SK-MEL-5 (cell line): ENCODE results near the gene KTN1. TPM values are rescaled to one million over a fixed set of nuclear protein-coding genes. Genes with fewer than 3 reads are reported as not detected.

Source experiments
- DNase-seq: peaks from one replicate; pipeline ENCODE4 v3.0.0-alpha.2; 2016; ENCODE audit warnings: low read depth, low spot score
- in situ Hi-C: cut with HindIII; loops from 2 replicates; pipeline ENCODE4 v1.10.0; 2016; ENCODE audit warnings: low sequenced_read_pairs, high pct_unique_total_duplicates, low pct_unique_long_range_greater_than_20kb
- total RNA-seq: library from RNA; depleted of rRNA; stranded (reverse); fragments of >200 nt; shearing (Covaris generic); gene quantifications from 2 replicates; pipeline ENCODE4 v1.2.3, GENCODE V29; 2014

The KTN1 gene
- total RNA-seq, 1 experiment from 2014 or later: 123 TPM

DNA sequence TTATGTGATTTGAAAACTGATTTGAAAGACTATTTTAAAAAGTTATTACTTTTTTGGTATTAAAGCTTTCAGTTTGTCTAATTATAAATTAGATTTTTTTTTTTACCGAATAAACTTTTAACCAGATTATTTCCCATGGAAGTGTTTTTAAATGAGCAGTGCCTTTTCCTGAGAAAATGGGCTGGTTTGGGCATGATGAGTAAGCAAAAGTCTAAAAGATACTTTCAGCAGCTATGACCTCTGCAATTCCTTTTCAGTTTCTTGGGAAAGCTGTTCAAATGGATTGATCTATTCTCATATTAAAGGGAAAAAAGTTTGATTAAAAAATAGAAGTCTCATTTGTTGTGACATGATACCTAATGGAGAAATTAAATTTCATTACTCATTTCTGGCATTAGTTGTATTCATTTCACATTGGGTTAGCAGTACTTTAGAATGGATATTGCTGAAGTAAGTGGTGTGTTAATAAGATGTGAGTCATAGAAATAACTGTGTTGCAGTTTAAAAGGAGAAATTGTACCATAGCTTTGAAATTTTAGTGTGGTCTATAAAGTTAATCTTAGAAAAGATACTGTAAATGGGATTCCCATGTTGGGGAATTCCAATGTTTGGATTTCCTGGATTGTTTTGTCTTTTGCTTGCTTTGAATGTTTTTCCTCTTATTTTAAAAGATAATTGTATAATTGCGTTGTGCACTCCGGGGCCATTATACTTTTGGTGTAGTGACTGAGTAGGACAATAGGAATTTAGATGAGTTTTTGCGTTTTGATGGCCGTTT lies 21.0 kb downstream of the KTN1 start:
- in situ Hi-C loops: no loop called here
- DNase-seq: no peak

- no peak for DNase-seq
- in situ Hi-C loops: no loop called here
Measured at GRCh38 chr14:55603401-55603953, 23.5 kb downstream of the KTN1 start.

GRCh38 chr14:55604488-55604887 lies 24.5 kb downstream of the KTN1 start:
- no peak for DNase-seq
- in situ Hi-C loops: no loop called here

GRCh38 chr14:55604900-55605418 lies 25.0 kb downstream of the KTN1 start:
- no peak for DNase-seq
- in situ Hi-C loops: no loop called here

DNA sequence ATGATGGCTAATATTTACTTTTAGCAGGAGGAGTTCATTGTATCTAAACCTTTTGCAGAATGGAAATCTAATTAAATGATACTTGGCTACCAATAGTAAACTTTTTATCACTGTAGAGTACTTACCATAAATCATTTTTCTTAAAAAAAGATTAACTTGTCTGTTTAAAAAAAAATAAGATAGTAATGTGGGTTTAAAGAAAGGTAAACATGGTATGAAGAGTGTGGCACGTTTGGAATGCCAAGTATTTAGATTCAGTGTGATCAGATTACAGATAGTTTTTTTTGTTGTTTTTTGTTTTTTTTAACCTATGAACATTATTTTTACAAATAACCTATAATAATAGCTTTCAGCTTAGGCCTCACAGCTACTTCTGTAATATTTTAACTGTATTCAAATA lies 25.8 kb downstream of the KTN1 start:
- in situ Hi-C loops: no loop called here

GRCh38 chr14:55607386-55607785 lies 27.4 kb downstream of the KTN1 start:
- DNase-seq: no peak
- in situ Hi-C loops: no loop called here

More for the DNA sequence above, 25.8 kb downstream of the KTN1 start:
- DNase-seq: no peak

- in situ Hi-C loops: no loop called here
- no peak for DNase-seq
Measured at GRCh38 chr14:55609681-55610080, 29.7 kb downstream of the KTN1 start.

DNA sequence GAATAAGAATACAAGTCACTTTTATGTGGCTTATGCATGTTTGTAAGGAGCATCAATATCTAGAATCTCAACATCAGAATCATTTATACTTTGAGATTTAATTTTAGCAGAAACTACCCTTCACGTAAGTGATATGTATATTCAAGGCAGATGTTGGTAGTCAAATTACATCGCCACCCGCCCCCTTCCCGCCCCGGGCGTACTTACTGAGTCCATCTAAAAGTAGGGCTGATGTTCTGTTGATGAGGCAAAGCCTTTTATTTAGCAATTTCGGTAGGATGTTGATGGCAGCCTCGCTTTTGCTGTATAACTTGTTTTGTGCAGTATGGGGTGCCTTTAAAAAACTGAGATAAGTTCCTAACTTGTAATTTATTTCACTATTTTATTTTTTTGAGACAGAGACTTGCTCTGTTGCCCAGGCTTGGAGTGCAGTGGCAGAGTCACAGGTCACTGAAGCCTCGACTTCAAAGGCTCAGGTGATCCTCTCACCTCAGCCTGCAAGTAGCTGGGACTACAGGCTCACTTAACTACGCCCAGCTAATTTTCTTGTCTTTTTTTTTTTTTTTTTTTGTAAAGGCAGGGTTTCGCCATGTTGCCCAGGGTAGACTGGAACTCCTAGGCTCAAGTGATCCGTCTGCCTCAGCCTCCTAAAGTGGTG lies 30.8 kb downstream of the KTN1 start:
- in situ Hi-C loops: no loop called here
- no peak for DNase-seq

DNA sequence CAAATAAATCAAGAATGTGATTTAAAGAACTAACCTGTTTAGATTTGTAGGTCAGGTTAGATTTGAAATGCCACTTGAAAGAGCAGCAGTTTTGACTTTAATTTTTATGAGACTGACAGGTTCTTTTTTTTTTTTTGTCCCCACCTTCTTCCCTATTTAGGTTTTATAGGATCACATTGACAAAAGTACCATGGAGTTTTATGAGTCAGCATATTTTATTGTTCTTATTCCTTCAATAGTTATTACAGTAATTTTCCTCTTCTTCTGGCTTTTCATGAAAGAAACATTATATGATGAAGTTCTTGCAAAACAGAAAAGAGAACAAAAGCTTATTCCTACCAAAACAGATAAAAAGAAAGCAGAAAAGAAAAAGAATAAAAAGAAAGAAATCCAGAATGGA lies 31.9 kb downstream of the KTN1 start:
- no peak for DNase-seq
- in situ Hi-C loops: no loop called here

DNA sequence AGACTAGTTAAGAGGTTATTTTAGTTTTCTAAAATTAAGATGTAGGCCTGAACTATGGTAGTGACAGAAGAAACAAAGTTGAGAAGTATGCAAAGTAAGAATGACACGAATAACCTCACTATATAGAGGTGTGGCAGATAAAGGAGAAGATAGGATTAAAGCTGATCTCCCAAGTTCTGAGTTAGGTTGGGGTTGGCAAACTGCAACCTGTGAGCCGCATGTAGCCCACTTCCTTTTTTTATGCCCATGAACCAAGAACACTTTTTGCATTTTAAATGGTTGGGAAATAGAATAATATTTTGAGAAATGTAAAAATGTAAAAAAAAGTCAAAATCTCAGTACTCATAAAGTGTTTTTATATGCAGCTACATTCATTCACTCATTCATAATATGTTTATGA lies 34.3 kb downstream of the KTN1 start:
- in situ Hi-C loops: no loop called here
- DNase-seq: no peak

- in situ Hi-C loops: no loop called here
- DNase-seq: no peak
Measured at GRCh38 chr14:55620277-55620676, 40.3 kb downstream of the KTN1 start.

DNA sequence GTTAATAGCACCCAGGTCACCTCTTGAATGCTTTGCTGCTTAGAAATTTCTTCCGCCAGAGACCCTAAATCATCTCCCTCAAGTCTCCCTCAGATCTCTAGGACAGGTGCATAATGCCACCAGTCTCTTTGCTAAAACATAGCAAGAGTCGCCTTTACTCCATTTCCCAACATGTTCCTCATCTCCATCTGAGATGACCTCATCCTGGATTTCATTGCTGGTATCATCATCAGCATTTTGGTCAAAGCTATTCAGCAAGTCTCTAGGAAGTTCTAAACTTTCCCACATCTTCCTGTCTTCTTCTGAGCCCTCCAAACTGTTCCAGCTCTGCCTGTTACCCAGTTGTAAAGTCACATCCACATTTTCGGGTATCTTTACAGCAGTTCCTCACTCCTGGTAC lies 41.0 kb downstream of the KTN1 start:
- no peak for DNase-seq
- in situ Hi-C loops: no loop called here

GRCh38 chr14:55621391-55621790 lies 41.4 kb downstream of the KTN1 start:
- DNase-seq: no peak
- in situ Hi-C loops: no loop called here

DNA sequence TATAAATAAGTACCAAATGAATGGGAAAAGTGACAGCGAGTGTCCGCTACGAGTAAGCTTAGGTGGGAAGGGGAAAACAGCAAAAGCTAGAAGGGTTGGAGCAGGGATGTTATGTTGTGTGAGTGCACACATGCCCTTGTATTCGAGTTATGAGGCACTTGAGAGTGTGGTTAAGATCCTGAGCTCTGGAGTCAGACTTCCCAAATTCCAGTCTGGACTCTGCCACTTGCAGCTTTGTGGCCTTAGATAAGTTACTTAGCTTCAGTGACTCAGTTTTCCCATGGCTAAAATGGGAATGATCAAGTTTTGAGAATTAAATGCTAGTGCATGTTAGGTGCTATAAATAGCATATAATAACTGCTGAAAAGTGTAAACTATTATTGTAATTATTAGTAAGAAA lies 44.9 kb downstream of the KTN1 start:
- in situ Hi-C loops: no loop called here
- no peak for DNase-seq

DNA sequence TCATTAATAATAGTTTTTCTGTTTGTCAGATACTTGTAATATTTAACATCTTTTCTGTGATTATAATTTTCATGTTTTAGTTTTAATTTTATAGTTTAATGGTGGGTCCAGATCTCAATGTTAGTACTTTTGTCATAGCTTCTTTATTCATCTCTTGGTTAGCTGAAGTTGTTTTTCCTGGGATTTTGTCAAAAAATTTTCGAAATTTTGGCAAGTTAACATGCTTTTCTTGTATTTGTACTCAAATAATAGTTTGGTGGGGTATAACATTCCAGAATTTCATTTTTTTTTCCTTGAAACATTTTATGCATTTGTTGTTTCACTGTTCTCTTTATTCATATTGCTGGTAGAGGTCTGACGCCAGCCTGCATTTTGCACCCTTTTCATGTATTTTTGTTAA lies 45.5 kb downstream of the KTN1 start:
- no peak for DNase-seq
- in situ Hi-C loops: no loop called here

DNA sequence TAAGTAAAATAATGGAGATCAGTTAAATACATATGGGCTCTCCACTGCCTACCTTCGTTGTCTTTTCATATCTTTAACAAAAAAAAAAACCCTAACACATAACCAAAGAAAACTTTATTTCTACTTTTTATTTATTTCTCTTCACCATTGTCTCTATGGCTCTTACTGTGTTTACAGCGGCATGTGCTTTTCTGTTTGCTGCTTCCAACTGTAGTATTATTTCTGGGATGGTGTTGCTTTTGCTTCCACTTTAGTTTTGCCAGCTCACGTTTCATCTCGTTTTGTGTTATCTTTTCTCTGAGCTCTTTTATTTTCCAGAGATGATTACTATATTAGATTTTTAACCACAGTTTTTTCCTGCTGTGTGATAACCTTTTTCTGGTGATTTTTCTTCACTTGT lies 46.1 kb downstream of the KTN1 start:
- in situ Hi-C loops: no loop called here
- no peak for DNase-seq

DNA sequence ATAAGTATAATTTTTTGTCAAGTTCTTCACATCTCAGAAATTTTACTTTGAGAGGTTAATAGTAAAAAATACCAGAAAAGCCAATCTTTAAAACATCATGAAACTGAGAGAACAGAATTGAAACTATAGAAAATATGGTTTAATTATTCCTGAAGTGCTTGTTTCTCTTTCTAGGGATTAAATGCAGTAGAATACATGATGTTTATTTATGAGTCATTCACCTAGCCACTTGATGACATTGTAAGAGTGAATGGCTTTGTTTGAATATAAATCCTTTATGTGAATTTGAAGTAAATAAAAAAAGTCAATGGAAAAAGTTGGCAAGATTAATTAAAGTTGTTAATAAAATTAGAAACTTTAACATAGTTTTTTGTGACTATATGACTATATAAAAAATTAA lies 48.4 kb downstream of the KTN1 start:
- no peak for DNase-seq
- in situ Hi-C loops: no loop called here

DNA sequence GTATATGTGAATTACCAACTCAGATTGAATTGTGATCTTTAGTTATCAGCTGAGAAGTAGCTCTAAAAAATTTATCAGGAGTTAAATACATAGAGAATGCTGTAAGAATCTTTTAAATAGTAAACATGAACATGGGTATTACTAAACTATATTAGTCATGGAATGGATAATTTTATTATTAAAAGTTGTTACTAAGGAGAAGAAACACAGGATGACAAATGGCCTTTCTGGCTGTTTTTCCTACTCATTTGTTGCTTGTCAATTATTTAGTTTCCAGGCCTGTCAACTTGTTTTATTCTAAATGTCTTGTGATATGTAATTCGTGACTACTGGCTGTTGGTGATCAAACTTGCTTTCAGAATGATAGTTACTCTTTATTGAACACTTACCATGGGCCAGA lies 58.7 kb downstream of the KTN1 start:
- in situ Hi-C loops: no loop called here
- DNase-seq: no peak

GRCh38 chr14:55641290-55641689 lies 61.3 kb downstream of the KTN1 start:
- in situ Hi-C loops: no loop called here
- DNase-seq: no peak
